Measurements from ENCODE around the gene INTU.
"Not testable (repeated sequence)": the region's sequence is repeated elsewhere in the genome, so short reads cannot be mapped to it uniquely, and the experiment has no call there.

The INTU gene

DNA sequence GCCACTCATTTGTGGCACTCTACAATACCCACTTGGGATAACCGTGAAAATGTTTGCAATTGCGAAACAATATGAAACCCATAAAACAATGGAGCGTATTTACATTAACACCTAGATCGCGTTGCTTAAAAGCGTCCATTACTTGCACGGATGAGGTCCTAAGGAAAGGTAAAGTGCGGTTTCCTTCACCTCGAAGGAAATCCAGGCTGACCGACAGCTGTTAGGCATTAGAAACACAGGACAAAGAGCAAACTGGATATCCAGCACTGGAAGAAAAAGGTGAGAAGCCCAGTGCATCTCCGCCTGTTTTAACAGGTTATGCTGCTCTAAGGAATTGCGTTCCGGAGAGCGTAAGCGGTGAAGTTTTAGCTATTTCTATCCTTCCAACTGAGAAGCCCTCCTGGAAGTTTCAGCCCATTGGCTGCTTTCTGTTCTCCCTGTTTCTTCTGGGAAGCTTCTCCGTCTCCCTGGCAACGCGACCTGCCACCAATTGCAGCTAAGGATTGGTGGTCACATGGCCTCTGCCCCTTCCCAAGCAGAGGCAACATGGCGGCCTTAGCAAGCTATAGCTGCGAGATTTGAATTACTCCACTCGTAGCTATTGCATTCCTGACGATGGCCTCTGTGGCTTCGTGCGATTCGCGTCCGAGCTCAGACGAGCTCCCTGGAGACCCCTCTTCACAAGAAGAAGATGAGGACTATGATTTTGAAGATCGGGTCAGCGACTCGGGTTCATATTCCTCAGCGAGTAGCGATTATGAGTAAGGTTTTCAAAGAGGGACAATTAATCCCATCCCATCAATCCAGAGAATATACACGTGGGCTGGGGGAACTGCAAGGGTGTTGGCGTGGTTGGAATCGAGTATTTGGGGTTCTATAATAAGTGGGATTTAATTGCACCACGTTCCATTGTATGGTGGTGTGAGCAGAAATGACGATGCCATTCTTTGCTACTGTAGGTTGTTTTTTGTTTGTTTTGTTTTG is at the start of gene INTU:
INTU (plus strand) TSS at position 538 of the 984 bp plus-strand sequence; CDS start at position 616, 78 bp downstream.
- DNase-seq (ENCODE audit: extremely low spot score), result peak; percentile 34
- TF ChIP-seq, protein P1, sequence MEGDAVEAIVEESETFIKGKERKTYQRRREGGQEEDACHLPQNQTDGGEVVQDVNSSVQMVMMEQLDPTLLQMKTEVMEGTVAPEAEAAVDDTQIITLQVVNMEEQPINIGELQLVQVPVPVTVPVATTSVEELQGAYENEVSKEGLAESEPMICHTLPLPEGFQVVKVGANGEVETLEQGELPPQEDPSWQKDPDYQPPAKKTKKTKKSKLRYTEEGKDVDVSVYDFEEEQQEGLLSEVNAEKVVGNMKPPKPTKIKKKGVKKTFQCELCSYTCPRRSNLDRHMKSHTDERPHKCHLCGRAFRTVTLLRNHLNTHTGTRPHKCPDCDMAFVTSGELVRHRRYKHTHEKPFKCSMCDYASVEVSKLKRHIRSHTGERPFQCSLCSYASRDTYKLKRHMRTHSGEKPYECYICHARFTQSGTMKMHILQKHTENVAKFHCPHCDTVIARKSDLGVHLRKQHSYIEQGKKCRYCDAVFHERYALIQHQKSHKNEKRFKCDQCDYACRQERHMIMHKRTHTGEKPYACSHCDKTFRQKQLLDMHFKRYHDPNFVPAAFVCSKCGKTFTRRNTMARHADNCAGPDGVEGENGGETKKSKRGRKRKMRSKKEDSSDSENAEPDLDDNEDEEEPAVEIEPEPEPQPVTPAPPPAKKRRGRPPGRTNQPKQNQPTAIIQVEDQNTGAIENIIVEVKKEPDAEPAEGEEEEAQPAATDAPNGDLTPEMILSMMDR (IDR thresholded peaks at IDR 0.05; ENCODE audit: control extremely low read depth, extremely low read depth, low read depth, missing control alignments), result no peak
- ChIA-PET POLR2A (no interaction called here), CTCF (interaction anchor here (2.1 kb wide), 1 partner anchor 40 kb away, joined by 4 read pairs; no protein-coding TSS in a partner anchor)

DNA sequence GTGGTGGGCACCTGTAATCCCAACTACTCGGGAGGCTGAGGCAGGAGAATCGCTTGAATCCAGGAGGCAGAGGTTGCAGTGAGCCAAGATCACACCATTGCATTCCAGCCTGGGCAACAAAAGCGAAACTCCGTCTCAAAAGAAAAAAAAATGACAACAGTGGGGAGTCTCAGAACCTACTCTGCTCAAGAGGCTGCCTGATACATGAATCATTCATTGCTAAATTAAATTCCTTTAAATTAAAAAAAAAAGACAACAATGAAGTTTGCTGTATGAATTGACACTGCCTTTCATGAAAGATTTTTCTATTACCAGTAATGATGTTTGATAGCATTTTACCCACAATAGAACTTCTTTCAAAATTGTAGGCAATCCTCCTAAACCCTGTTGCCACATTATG is 46.3 kb upstream of the INTU start:
- POLR2A ChIA-PET; DNase-seq (ENCODE audit: extremely low spot score): not testable (repeated sequence)
- CTCF ChIA-PET, result interaction anchor here (1.0 to 2.7 kb wide), 11 partner anchors 8 to 184 kb away, joined by 3 to 18 read pairs (median 4); no protein-coding TSS in a partner anchor

DNA sequence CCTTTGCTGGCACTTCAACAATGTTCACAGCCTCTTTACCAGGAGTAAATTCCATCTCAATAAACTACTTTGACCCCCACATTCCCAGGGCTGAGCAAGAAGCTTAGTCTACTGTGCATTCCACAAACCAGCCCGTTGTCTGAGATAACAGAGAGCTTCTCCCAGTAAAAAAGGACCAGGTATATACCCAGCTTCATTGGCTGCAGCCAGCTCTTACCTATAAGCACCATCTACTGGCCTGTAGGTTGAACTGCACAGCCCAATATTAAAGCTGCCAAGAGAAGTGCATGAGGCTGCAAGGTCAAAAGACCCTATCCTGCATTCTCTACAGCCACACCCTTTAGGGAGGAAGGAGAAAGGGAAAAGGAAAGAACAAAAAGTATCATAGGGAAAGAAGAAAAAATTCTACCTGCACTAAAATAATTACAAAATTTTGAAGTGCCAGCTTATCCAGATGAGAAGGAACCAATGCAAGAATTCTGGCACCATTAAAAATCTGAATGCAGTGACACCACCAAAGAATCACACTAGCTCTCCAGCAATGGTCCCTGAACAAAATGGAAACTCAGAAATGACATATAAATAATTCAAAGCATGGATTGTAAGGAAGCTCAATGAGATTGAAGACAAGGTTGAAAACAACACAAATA is 45.7 kb upstream of the INTU start:
- DNase-seq (ENCODE audit: extremely low spot score), result peak; percentile 43
- ChIA-PET POLR2A (no interaction called here), CTCF (interaction anchor here (0.8 to 2.7 kb wide), 16 partner anchors 9 to 184 kb away, joined by 3 to 18 read pairs (median 4); no protein-coding TSS in a partner anchor)
- TF ChIP-seq, protein P1 (IDR thresholded peaks at IDR 0.05; ENCODE audit: control extremely low read depth, extremely low read depth, low read depth, missing control alignments), result peak; percentile 58

DNA sequence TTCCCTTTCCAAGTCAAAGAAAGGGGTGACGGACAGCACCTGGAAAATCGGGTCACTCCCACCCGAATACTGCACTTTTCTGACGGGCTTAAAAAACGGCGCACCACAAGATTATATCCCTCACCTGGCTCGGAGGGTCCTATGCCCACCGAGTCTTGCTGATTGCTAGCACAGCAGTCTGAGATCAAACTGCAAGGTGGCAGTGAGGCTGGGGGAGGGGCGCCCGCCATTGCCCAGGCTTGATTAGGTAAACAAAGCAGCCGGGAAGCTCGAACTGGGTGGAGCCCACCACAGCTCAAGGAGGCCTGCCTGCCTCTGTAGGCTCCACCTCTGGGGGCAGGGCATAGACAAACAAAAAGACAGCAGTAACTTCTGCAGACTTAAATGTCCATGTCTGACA is 43.6 kb upstream of the INTU start:
- POLR2A ChIA-PET; CTCF ChIA-PET; DNase-seq (ENCODE audit: extremely low spot score): not testable (repeated sequence)

DNA sequence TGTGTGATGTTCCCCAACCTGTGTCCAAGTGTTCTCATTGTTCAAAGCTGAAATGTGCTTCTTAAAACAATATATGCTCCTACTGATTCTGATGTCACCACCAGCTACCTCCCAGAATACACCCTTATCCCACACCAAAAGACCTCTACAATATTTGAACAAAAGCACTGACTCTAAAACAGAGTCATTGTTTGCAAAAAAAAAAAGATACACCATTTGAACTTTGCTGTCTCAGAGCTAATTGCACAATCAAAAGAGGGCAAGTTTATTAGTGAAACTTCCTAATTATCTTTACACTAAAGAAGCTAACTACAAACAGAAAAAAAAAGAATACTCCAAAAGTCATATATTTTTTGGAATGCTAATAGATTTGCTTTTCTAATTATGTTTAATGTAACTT is 34.1 kb upstream of the INTU start:
- ChIA-PET CTCF (interaction anchor here (1.2 to 2.0 kb wide), 2 partner anchors 12 to 134 kb away, joined by 4 to 11 read pairs; no protein-coding TSS in a partner anchor), POLR2A (no interaction called here)
- TF ChIP-seq, protein P1 (IDR thresholded peaks at IDR 0.05; ENCODE audit: control extremely low read depth, extremely low read depth, low read depth, missing control alignments), result no peak
- no peak for DNase-seq (ENCODE audit: extremely low spot score)

DNA sequence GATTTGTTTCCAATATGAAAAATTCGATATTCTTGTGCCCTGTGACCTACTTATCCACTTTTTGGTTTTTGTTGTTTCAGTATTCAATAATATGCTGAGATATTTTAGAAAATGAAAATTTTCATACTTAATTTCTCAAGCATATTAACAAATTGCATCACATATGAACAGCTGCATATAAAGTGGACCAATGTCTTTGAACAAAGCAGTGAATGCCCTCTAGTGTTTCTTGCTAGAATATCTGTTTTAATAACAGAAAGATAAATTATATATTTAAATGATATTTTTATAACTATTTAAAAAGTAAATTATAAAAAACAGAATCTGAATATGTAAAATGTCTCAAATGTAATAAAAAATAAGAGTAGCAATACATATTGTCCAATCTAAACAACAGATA is 31.7 kb upstream of the INTU start:
- POLR2A ChIA-PET, result no interaction called here
- CTCF ChIA-PET, result interaction anchor here (2.5 kb wide), 1 partner anchor 132 kb away, joined by 32 read pairs; no protein-coding TSS in a partner anchor
- DNase-seq (ENCODE audit: extremely low spot score), result no peak
- TF ChIP-seq, protein P1 (IDR thresholded peaks at IDR 0.05; ENCODE audit: control extremely low read depth, extremely low read depth, low read depth, missing control alignments), result no peak

DNA sequence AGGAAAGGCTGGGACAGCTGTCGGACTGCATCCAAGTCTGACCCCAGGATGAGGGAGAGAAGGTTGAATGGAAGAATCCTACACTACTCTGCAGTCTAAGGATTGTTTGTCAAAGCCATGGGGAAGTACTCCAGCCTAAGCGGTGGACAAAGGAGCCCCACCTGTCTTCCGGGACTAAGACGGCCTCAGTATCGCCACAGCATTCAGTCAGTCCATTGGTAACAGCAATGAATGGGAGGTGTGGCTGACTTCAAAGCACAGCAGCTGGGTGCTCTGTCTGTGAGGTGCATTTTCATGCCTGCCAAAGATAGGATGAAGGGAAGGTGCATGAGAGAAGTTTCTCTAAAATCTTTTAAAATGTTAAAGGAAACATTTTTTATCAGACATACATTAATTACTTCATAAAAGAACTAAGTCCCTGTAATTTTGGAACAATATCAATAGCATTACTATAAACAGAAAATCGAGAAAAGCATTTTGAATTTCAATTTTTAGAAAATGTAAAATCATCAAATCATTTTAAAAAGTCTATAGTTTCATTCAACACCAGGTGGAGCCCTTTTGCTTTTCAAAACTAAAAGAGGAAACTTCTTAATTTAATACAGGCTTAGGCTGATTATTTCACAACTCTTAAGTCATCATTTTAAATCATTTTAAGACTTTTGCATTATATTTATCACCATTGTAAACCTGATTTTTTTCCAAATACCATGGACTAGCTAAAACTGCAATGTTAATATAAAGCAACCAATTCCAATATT is 27.6 kb upstream of the INTU start:
- ChIA-PET CTCF (interaction anchor here (1.0 to 6.4 kb wide), 9 partner anchors 9 to 159 kb away, joined by 3 to 102 read pairs (median 4); partner anchors contain the start of gene SLC25A31), POLR2A (no interaction called here)
- TF ChIP-seq, protein P1 (IDR thresholded peaks at IDR 0.05; ENCODE audit: control extremely low read depth, extremely low read depth, low read depth, missing control alignments), result peak; percentile 43
- no peak for DNase-seq (ENCODE audit: extremely low spot score)
